Measurements from ENCODE around the gene ARHGAP26.

Gene ARHGAP26

DNA sequence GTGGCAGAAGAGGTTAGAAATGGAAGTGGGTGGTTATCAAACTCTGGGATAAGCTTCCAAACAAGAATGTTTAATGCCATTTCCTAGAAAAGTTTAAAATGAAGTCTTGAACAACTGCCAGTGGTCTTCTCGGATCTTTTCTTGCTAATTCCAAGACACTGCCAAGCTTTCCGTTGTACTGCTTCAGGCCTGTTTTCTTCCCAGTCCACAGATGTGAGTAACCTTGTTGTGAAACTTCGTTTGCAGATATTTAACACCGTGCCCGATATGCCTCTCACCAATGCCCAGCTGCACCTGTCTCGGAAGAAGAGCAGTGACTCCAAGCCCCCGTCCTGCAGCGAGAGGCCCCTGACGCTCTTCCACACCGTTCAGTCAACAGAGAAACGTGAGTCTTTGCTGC, 363.5 kb downstream of the ARHGAP26 start:
- no peaks in the 10 kb centered on the region for H4K20me1 ChIP-seq (ENCODE audit: control insufficient read depth, insufficient read depth, low read depth, low read length)
- no peaks in the 10 kb centered on the region for H3F3A ChIP-seq (ENCODE audit: control insufficient read depth, insufficient read depth)
- H3K27me3 ChIP-seq (ENCODE audit: control insufficient read depth, low read length) = no peaks in the 10 kb centered on the region
- no peaks in the 10 kb centered on the region for H3K9me3 ChIP-seq (ENCODE audit: control insufficient read depth, insufficient read depth, low read length)
- no peak overlapping the region for H3K27ac ChIP-seq (ENCODE audit: low read depth, low read length)
- H3K4me3 ChIP-seq (ENCODE audit: low read length) = no peak overlapping the region
- no peaks in the 10 kb centered on the region for H3K9me2 ChIP-seq (replicated peaks; ENCODE audit: control insufficient read depth, low read length)
- no peak for TF ChIP-seq EZH2phosphoT487 (IDR thresholded peaks at IDR 0.05; ENCODE audit: borderline replicate concordance, low read length)
- TF ChIP-seq, protein P1, sequence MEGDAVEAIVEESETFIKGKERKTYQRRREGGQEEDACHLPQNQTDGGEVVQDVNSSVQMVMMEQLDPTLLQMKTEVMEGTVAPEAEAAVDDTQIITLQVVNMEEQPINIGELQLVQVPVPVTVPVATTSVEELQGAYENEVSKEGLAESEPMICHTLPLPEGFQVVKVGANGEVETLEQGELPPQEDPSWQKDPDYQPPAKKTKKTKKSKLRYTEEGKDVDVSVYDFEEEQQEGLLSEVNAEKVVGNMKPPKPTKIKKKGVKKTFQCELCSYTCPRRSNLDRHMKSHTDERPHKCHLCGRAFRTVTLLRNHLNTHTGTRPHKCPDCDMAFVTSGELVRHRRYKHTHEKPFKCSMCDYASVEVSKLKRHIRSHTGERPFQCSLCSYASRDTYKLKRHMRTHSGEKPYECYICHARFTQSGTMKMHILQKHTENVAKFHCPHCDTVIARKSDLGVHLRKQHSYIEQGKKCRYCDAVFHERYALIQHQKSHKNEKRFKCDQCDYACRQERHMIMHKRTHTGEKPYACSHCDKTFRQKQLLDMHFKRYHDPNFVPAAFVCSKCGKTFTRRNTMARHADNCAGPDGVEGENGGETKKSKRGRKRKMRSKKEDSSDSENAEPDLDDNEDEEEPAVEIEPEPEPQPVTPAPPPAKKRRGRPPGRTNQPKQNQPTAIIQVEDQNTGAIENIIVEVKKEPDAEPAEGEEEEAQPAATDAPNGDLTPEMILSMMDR (IDR thresholded peaks at IDR 0.05; ENCODE audit: low read depth, low read length, poor library complexity, severe bottlenecking) = no peak
- H3K79me2 ChIP-seq (ENCODE audit: control insufficient read depth, low read length) = no peaks in the 10 kb centered on the region
- no peaks in the 10 kb centered on the region for H3K36me3 ChIP-seq (ENCODE audit: control insufficient read depth, low read length)
- H3K4me1 ChIP-seq (ENCODE audit: control insufficient read depth, low read length) = peaks cover 8% of the 10 kb centered on the region
- H3K4me2 ChIP-seq (ENCODE audit: low read length) = no peak overlapping the region

DNA sequence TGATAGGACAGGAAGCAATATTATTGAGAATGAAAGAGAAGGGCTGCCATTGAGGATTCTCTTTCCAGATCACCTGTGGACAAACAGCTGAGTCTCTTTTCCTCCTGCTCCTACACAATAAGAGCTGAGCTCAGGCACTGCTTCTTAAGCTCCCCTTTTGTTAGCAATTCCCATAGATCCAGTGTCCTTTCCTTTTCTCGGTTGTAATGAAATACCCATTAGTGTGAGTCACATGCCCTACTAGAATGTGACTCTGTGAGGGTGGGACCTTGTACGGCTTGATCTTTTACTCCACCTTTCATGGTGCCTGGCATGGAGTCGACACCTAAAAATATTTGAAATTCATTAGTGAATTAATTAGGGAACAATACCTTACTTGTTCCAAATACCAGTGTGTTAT, 364.1 kb downstream of the ARHGAP26 start:
- Histone ChIP-seq H3F3A (ENCODE audit: control insufficient read depth, insufficient read depth) (no peaks in the 10 kb centered on the region), H3K27me3 (ENCODE audit: control insufficient read depth, low read length) (no peaks in the 10 kb centered on the region), H3K4me3 (ENCODE audit: low read length) (no peak overlapping the region), H4K20me1 (ENCODE audit: control insufficient read depth, insufficient read depth, low read depth, low read length) (no peaks in the 10 kb centered on the region), H3K9me2 (replicated peaks; ENCODE audit: control insufficient read depth, low read length) (no peaks in the 10 kb centered on the region), H3K27ac (ENCODE audit: low read depth, low read length) (no peak overlapping the region), H3K79me2 (ENCODE audit: control insufficient read depth, low read length) (no peaks in the 10 kb centered on the region), H3K4me2 (ENCODE audit: low read length) (no peak overlapping the region), H3K4me1 (ENCODE audit: control insufficient read depth, low read length) (peaks cover 8% of the 10 kb centered on the region), H3K9me3 (ENCODE audit: control insufficient read depth, insufficient read depth, low read length) (no peaks in the 10 kb centered on the region), H3K36me3 (ENCODE audit: control insufficient read depth, low read length) (no peaks in the 10 kb centered on the region)
- TF ChIP-seq, protein P1 (IDR thresholded peaks at IDR 0.05; ENCODE audit: low read depth, low read length, poor library complexity, severe bottlenecking) = no peak
- no peak for TF ChIP-seq EZH2phosphoT487 (IDR thresholded peaks at IDR 0.05; ENCODE audit: borderline replicate concordance, low read length)

DNA sequence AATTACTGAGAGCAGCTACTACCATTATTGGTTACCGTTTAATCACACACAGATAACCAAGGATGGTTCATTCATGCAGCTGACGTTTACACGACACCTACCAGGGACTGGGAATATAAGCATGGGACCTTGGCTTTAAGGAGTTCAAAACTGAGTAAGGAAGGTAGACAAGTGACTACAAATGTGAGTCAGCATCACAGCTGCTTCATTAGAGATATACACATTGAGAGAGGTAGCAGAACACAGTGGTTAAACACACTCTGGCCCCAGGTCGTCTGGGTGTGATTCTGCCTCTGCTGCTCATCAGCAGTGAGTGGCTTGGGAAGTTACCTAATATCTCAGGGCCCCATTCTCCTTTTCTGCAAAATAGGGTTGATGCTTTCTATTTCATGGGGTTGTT, 364.7 kb downstream of the ARHGAP26 start:
- Histone ChIP-seq H3K27me3 (ENCODE audit: control insufficient read depth, low read length) (no peaks in the 10 kb centered on the region), H3K79me2 (ENCODE audit: control insufficient read depth, low read length) (no peaks in the 10 kb centered on the region), H3K27ac (ENCODE audit: low read depth, low read length) (no peak overlapping the region), H3K9me3 (ENCODE audit: control insufficient read depth, insufficient read depth, low read length) (no peaks in the 10 kb centered on the region), H3F3A (ENCODE audit: control insufficient read depth, insufficient read depth) (no peaks in the 10 kb centered on the region), H3K4me1 (ENCODE audit: control insufficient read depth, low read length) (peaks cover 8% of the 10 kb centered on the region), H3K4me3 (ENCODE audit: low read length) (no peak overlapping the region), H3K9me2 (replicated peaks; ENCODE audit: control insufficient read depth, low read length) (no peaks in the 10 kb centered on the region), H3K4me2 (ENCODE audit: low read length) (no peak overlapping the region), H3K36me3 (ENCODE audit: control insufficient read depth, low read length) (no peaks in the 10 kb centered on the region), H4K20me1 (ENCODE audit: control insufficient read depth, insufficient read depth, low read depth, low read length) (no peaks in the 10 kb centered on the region)
- TF ChIP-seq EZH2phosphoT487 (IDR thresholded peaks at IDR 0.05; ENCODE audit: borderline replicate concordance, low read length) = no peak
- TF ChIP-seq, protein P1 (IDR thresholded peaks at IDR 0.05; ENCODE audit: low read depth, low read length, poor library complexity, severe bottlenecking) = no peak

Measured in DOHH2 (cell line).